Natural killer cell (primary cell): Measurements from ENCODE around the gene OLFML2A. TPM values are rescaled to one million over a fixed set of nuclear protein-coding genes. Genes with fewer than 3 reads are reported as not detected.

Experiments used
- ATAC-seq, 3 donors: fragments of 150-1000 bp in 2 of 3; fragments of 200-7000 bp in 1 of 3; cut with Tn5 transposase; 1 replicate in 1 of 3; 2 replicates in 2 of 3; pipeline ENCODE4 v1.10.0; 2021; ENCODE audit warnings: mild to moderate bottlenecking in 2 of 3, moderate library complexity in 2 of 3
- DNase-seq, 2 donors: peaks; one replicate each; pipeline versions ENCODE4 v3.0.0 to v3.0.0-alpha.2; 2013 to 2021; ENCODE audit warnings: mixed read lengths in 1 of 2
- H3K27ac ChIP-seq: one replicate; pipeline ENCODE4 v1.5.1; 2013; ENCODE audit warnings: mild to moderate bottlenecking, low read length
- H3K27me3 ChIP-seq: one replicate; pipeline ENCODE4 v1.6.1; 2013; ENCODE audit warnings: low read length; ENCODE audit not compliant: control insufficient read depth, insufficient read depth
- H3K36me3 ChIP-seq: one replicate; pipeline ENCODE4 v1.6.1; 2013; ENCODE audit warnings: low read length; ENCODE audit not compliant: control insufficient read depth, insufficient read depth
- H3K4me1 ChIP-seq: one replicate; pipeline ENCODE4 v1.6.1; 2013; ENCODE audit warnings: low read length; ENCODE audit not compliant: control insufficient read depth, insufficient read depth
- H3K4me3 ChIP-seq: one replicate; pipeline ENCODE4 v1.5.1; 2013; ENCODE audit warnings: low read length
- H3K9me3 ChIP-seq: one replicate; pipeline ENCODE4 v1.6.1; 2013; ENCODE audit warnings: low read length; ENCODE audit not compliant: control insufficient read depth, insufficient read depth
- H3K27ac Mint-ChIP-seq, 2 donors: one replicate each; pipeline ENCODE4 v1.8.0; 2022; ENCODE audit warnings: mild to moderate bottlenecking in 2 of 2, mixed read lengths in 2 of 2, moderate library complexity in 1 of 2
- H3K27me3 Mint-ChIP-seq, 2 donors: one replicate each; pipeline ENCODE4 v1.8.0; 2022; ENCODE audit warnings: low read depth in 2 of 2, mixed read lengths in 2 of 2
- H3K36me3 Mint-ChIP-seq: one replicate; pipeline ENCODE4 v1.8.0; 2022; ENCODE audit warnings: mixed read lengths
- H3K4me1 Mint-ChIP-seq, 2 donors: one replicate each; pipeline ENCODE4 v1.8.0; 2022; ENCODE audit warnings: mixed read lengths in 2 of 2
- H3K4me3 Mint-ChIP-seq: one replicate; pipeline ENCODE4 v1.8.0; 2022; ENCODE audit warnings: mild to moderate bottlenecking, moderate library complexity, mixed read lengths
- H3K9me3 Mint-ChIP-seq, 2 donors: one replicate each; pipeline ENCODE4 v1.8.0; 2022; ENCODE audit warnings: mixed read lengths in 2 of 2
- WGBS: methylation state at CpG from one replicate; pipeline ENCODE4 v1.1.7; 2013; ENCODE audit warnings: missing lambda C conversion rate; ENCODE audit not compliant: insufficient coverage; 5-methylcytosine and 5-hydroxymethylcytosine counted together
- intact Hi-C: fragments of 100-400 bp; cut with micrococcal nuclease; formaldehyde crosslinking; loops from one replicate; pipeline ENCODE4 v1.14.2; 2022
- total RNA-seq, 4 donors: library from RNA; stranded (reverse); fragments of 120-200 nt in 1 of 4; gene quantifications; one replicate each; pipeline versions ENCODE4 v1.2.3 to v1.2.4, GENCODE V29; 2013 to 2022
- TF ChIP-seq, protein P1 (sequence below): fragments of 200-600 bp; IDR thresholded peaks from one replicate; pipeline ENCODE4 v1.8.0; 2022; ENCODE audit warnings: antibody characterized with exemption

Gene OLFML2A
- total RNA-seq, 3 donors from 2014 or later (not counting 1 experiment from before 2014, with no cell fraction given): not detected

DNA sequence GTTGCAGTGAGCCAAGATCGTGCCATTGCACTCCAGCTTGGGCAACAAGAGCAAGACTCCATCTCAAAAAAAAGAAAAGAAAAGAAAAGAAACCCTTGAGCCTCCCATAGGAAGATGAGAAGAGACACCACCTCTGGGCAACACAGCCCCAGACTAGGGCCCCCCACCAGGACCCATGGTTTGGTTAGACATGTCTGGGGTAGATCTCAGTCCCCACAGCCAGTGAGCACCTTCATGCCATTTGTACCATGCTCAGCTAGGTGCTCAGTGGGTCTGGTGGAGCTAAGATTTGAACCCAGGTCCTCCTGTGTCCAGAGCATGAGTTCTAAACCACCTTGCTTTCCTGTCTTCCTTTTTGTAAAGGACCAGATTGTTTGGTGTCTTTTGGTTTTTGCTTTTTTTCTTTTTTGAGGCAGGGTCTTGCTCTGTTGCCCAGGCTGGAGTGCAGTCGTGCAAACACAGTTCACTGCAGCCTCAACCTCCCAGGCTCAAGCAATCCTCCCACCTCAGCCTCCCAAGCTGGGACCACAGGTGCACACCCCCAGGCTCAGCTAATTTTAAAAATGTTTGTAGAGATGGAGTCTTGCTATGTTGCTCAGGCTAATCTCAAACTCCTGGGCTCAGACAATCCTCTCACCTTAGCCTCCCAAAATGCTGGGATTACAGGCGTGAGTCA, 11.7 kb downstream of the OLFML2A start:
- Mint-ChIP-seq H3K4me3 (no peak overlapping the region), H3K36me3 (no peaks in the 10 kb centered on the region), H3K4me1 (no peaks in the 10 kb centered on the region), H3K9me3 (no peaks in the 10 kb centered on the region), H3K27ac (no peak overlapping the region), H3K27me3 (no peaks in the 10 kb centered on the region)
- H3K4me1 ChIP-seq: peaks cover 5% of the 10 kb centered on the region
- DNase-seq: no peak
- no peaks in the 10 kb centered on the region for H3K36me3 ChIP-seq
- ATAC-seq: no peak
- H3K9me3 ChIP-seq: no peaks in the 10 kb centered on the region
- 82% methylated on average over 2 of the region's 3 CpGs for WGBS
- TF ChIP-seq, protein P1, sequence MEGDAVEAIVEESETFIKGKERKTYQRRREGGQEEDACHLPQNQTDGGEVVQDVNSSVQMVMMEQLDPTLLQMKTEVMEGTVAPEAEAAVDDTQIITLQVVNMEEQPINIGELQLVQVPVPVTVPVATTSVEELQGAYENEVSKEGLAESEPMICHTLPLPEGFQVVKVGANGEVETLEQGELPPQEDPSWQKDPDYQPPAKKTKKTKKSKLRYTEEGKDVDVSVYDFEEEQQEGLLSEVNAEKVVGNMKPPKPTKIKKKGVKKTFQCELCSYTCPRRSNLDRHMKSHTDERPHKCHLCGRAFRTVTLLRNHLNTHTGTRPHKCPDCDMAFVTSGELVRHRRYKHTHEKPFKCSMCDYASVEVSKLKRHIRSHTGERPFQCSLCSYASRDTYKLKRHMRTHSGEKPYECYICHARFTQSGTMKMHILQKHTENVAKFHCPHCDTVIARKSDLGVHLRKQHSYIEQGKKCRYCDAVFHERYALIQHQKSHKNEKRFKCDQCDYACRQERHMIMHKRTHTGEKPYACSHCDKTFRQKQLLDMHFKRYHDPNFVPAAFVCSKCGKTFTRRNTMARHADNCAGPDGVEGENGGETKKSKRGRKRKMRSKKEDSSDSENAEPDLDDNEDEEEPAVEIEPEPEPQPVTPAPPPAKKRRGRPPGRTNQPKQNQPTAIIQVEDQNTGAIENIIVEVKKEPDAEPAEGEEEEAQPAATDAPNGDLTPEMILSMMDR: no peak
- intact Hi-C loops: no loop called here
- H3K4me3 ChIP-seq: no peak overlapping the region
- H3K27ac ChIP-seq: no peak overlapping the region
- no peaks in the 10 kb centered on the region for H3K27me3 ChIP-seq

- intact Hi-C loops: no loop called here
- Histone ChIP-seq H3K27ac (no peak overlapping the region), H3K9me3 (no peaks in the 10 kb centered on the region), H3K4me3 (no peak overlapping the region), H3K36me3 (no peaks in the 10 kb centered on the region), H3K4me1 (peaks cover 5% of the 10 kb centered on the region), H3K27me3 (no peaks in the 10 kb centered on the region)
- Mint-ChIP-seq H3K36me3 (no peaks in the 10 kb centered on the region), H3K4me1 (no peaks in the 10 kb centered on the region), H3K9me3 (no peaks in the 10 kb centered on the region), H3K27me3 (no peaks in the 10 kb centered on the region), H3K4me3 (no peak overlapping the region), H3K27ac (no peak overlapping the region)
- DNase-seq (no peak), ATAC-seq (no peak)
- TF ChIP-seq, protein P1: no peak
- 72% methylated on average over 2 of the region's 2 CpGs for WGBS
Measured at GRCh38 chr9:124789531-124789930, 12.6 kb downstream of the OLFML2A start.

DNA sequence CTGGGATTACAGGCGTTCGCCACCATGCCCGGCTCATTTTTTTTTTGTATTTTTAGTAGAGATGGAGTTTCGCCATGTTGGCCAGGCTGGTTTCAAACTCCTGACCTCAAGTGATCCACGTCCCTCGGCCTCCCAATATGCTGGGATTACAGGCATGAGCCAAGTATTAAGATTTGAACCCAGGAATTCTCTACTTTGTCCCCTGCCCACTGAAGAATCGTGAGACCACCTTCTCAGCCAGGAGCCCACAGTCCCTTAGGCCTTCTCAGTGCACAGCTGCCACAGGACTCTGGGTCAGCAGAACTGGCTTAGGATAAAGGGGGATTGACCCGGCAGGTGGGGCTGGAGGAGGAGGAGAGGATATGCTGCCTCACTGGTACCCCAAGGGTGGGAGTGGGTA, 13.4 kb downstream of the OLFML2A start:
- no peaks in the 10 kb centered on the region for H3K36me3 Mint-ChIP-seq
- no peak overlapping the region for H3K4me3 ChIP-seq
- 93% methylated on average over 8 of the region's 8 CpGs for WGBS
- TF ChIP-seq, protein P1: no peak
- no peaks in the 10 kb centered on the region for H3K9me3 ChIP-seq
- no peaks in the 10 kb centered on the region for H3K4me1 Mint-ChIP-seq
- no peaks in the 10 kb centered on the region for H3K36me3 ChIP-seq
- H3K27ac Mint-ChIP-seq: no peak overlapping the region
- DNase-seq: no peak
- intact Hi-C loops: no loop called here
- no peak overlapping the region for H3K4me3 Mint-ChIP-seq
- H3K27me3 Mint-ChIP-seq: no peaks in the 10 kb centered on the region
- H3K27me3 ChIP-seq: no peaks in the 10 kb centered on the region
- peaks cover 5% of the 10 kb centered on the region for H3K4me1 ChIP-seq
- H3K9me3 Mint-ChIP-seq: no peaks in the 10 kb centered on the region
- H3K27ac ChIP-seq: no peak overlapping the region
- ATAC-seq: no peak
